Epithelial cell of proximal tubule (primary cell): Measurements from ENCODE around the gene CUL2. TPM values are rescaled to one million over a fixed set of nuclear protein-coding genes. Genes with fewer than 3 reads are reported as not detected.
A peak's percentile ranks its signal among the peaks of the same experiment; 100 is the strongest.

ENCODE experiments used
- DNase-seq: peaks from one replicate; pipeline ENCODE4 v3.0.0-alpha.2; 2011; ENCODE audit warnings: low read depth
- H3K4me3 ChIP-seq: 2 replicates; pipeline ENCODE4 v1.5.1; 2011; ENCODE audit warnings: low read depth, mild to moderate bottlenecking, low read length
- CTCF ChIP-seq: conservative IDR thresholded peaks from 2 replicates; pipeline ENCODE4 v1.5.1; 2012; ENCODE audit warnings: low read depth, mild to moderate bottlenecking, low read length
- total RNA-seq: library from RNA; depleted of rRNA; stranded (reverse); fragments of >200 nt; gene quantifications from 2 replicates; pipeline ENCODE4 v1.2.3, GENCODE V29; 2015

CUL2 gene
- total RNA-seq, 1 donor from 2014 or later, result 24.8 TPM

DNA sequence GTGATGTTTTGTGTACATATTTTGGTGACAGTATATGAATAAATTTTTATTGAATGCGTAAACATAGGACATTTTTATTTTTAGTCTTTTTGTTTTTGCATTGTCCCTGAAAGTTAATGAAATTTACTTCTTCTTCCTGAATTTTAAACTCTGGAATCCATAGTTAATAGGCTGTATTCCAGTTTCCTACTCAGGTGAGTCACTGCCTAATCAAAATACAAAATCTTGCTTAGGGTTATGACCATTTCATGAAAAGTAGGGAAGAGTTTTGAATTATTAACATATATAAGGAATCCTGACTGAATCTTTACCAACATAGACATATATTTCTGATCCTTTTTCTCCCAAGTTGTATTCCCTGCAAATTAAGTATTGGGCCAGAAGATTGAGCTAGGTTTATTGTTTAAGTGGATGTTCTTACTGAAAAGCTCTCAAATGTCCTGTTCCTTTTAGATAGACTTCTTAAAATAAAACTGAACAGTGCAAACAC, 39.1 kb upstream of the CUL2 start:
- no peak for TF ChIP-seq CTCF
- no peak overlapping the region for H3K4me3 ChIP-seq
- no peak for DNase-seq

DNA sequence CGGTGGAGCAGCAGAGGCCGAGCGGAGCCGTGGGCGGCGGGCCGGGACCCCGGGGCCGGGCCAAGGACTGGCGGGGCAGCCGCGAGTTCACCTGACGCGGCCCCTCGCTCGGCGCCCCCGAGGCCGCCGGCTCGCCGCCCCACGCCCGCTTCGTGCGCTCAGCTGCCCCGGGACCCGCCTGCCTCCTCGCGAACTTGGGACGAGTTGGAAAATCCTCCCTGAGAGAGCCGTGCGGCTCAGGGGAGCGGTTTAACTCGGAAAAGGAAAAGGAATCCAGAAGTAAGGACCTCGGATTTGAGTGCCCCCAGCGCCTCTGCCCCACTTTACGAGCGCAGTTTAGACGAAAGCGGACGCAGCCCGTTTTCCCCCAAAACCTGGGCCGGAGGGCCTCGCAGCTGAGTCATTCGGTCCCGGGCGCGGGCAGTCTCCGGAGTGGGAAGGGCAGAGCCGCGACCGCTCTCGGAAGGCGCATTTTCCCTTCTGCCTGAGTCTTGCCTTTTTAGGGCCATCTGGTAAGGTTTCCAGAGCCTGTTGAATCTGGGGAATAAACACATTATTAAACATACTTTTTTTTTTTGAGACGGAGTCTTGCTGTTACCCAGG, 37.2 kb upstream of the CUL2 start:
- peak overlapping the region; percentile 64 for H3K4me3 ChIP-seq
- TF ChIP-seq CTCF, result peak; percentile 2
- no peak for DNase-seq

DNA sequence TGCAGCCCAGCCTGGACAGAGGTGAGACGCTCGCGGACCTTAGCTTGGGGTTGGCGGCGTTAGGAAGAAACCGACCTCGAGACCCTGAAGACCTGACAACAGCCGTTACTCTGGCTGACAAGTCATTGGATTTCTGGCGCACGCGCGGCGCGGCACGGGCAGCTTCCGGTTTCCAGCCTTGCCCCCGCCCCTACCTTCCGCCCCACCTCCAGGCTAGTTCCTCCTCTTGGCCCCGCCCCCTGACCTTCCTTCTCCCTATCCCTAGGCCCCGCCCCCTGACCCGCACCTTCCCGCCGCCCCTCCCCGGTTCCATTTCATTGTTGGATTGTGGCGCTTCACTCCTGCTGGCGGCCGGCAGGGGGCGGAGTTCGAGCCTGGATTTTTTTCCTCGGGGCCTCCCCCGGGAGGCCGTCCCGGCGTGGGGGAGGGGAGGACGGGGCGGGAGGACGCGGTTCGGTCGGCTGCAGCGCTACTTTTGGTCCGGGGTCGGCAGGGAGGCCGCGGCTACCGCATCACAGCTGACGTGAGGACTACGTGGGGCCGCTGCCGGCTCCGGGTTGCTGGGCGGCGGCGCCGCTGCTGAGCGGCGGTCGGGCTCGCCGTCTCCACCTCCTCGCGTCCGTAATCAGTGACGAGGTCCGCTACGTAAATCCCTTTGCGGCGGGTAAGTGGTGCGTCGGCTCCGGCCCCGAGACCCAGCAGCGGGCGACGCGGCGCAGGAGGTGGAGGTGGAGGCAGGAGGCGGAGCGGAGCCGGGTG, 36.6 kb upstream of the CUL2 start, which contains the start of gene CREM:
Gene CREM (plus strand): TSS at position 317 of the 759 bp plus-strand sequence. CDS start 10,990 bp downstream, outside the sequence.
- DNase-seq, result peak; percentile 48
- H3K4me3 ChIP-seq, result peak within 1 kb of the TSS; percentile 64
- TF ChIP-seq CTCF, result peak; percentile 75

DNA sequence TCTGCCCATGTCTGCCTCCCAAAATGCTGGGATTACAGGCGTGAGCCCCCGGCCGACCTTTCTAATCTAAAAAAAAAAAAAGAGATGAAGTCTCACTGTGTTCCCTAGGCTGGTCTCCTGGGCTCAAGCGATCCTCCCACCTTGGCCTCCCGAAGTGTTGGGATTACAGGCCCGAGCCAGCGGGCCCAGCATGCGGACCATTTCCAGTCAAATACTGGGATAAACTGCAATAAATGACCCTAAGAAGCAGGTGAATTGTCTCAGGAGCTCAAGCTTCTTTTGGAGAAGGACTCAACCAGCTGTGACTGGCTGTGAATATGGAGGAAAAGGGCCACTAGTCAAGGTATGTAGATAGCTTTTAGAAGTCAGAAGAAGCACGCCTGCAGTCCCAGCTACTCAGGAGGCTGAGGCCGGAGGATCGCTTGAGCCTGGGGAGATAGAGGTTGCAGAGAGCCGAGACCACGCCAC, 36.0 kb upstream of the CUL2 start:
- TF ChIP-seq CTCF, result no peak
- peak overlapping the region; percentile 64 for H3K4me3 ChIP-seq

GRCh38 chr10:35124540-35124939, 34.4 kb upstream of the CUL2 start:
- no peak for TF ChIP-seq CTCF
- DNase-seq, result no peak

More for the DNA sequence above, 36.0 kb upstream of the CUL2 start:
- no peak for DNase-seq

GRCh38 chr10:35119378-35119777, 29.2 kb upstream of the CUL2 start:
- no peak overlapping the region for H3K4me3 ChIP-seq
- DNase-seq, result no peak
- no peak for TF ChIP-seq CTCF

More at GRCh38 chr10:35124540-35124939, 34.4 kb upstream of the CUL2 start:
- no peak overlapping the region for H3K4me3 ChIP-seq
